ENCODE data around the gene CCDC102A. TPM values are rescaled to one million over a fixed set of nuclear protein-coding genes. Genes with fewer than 3 reads are reported as not detected.

Gene CCDC102A
- total and polyA plus RNA-seq, 2 of the 13 experiments (the other 11 are each of a cell fraction or from before 2014, with no cell fraction given): 2.1 to 2.8 TPM

DNA sequence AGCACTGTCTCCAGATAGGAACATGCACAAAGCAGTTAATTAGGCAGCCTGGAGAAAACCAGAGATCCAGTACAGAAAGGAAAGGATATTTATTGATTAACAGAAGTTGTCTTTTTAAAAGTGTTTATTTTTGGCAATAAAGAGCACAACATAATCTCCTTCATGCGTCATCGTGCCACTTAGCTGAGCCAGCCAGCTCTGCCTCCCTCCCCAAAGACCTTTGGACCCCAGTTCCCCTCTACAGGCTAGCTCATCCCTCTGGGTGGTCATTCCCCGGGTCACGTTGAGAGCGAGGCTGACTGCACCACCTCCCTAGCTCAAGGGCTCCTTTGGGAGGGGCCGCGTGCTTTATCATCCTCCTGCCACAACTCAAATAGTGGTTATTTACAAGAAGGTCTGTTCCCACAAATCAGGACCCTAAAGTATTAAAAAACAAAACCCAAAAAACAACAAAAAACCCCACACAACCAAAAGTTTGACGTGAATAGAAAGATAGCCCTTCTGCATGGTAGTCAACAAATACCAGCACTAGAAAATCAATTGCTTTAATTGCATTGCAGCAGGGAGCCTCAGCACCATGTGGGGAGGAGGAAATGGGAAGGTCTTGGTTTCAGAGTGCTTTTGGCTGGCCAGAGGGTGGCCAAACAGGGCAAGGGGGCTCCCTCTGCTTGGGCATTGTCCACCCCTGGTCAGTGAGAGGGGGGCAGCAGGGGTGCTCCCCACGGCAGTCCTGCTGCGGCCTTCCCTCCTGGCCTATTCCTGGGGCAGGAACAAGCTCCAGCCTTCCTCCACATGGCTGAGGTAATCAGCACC, 64.3 kb downstream of the CCDC102A start (continued):
- TF ChIP-seq, protein P1, sequence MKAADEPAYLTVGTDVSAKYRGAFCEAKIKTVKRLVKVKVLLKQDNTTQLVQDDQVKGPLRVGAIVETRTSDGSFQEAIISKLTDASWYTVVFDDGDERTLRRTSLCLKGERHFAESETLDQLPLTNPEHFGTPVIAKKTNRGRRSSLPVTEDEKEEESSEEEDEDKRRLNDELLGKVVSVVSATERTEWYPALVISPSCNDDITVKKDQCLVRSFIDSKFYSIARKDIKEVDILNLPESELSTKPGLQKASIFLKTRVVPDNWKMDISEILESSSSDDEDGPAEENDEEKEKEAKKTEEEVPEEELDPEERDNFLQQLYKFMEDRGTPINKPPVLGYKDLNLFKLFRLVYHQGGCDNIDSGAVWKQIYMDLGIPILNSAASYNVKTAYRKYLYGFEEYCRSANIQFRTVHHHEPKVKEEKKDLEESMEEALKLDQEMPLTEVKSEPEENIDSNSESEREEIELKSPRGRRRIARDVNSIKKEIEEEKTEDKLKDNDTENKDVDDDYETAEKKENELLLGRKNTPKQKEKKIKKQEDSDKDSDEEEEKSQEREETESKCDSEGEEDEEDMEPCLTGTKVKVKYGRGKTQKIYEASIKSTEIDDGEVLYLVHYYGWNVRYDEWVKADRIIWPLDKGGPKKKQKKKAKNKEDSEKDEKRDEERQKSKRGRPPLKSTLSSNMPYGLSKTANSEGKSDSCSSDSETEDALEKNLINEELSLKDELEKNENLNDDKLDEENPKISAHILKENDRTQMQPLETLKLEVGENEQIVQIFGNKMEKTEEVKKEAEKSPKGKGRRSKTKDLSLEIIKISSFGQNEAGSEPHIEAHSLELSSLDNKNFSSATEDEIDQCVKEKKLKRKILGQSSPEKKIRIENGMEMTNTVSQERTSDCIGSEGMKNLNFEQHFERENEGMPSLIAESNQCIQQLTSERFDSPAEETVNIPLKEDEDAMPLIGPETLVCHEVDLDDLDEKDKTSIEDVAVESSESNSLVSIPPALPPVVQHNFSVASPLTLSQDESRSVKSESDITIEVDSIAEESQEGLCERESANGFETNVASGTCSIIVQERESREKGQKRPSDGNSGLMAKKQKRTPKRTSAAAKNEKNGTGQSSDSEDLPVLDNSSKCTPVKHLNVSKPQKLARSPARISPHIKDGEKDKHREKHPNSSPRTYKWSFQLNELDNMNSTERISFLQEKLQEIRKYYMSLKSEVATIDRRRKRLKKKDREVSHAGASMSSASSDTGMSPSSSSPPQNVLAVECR (CRISPR knock-in tag; IDR thresholded peaks at IDR 0.05; ENCODE audit: borderline replicate concordance): no peak; the same call in 1 of the 2 replicates
- TF ChIP-seq ZNF780A (CRISPR knock-in tag; IDR thresholded peaks at IDR 0.05) (no peak), ZNF567 (CRISPR knock-in tag; IDR thresholded peaks at IDR 0.05; ENCODE audit: borderline replicate concordance) (no peak), ZFP37 (CRISPR knock-in tag; IDR thresholded peaks at IDR 0.05; ENCODE audit: borderline replicate concordance) (0 out of 2 replicates have a peak, but pooled peaks have one; percentile 65), SNAPC2 (CRISPR knock-in tag; IDR thresholded peaks at IDR 0.05) (no peak), NFE2L1 (CRISPR knock-in tag; IDR thresholded peaks at IDR 0.05; ENCODE audit: borderline replicate concordance) (no peak), MED1 (CRISPR knock-in tag; IDR thresholded peaks at IDR 0.05) (peak; percentile 91), SOX13 (IDR thresholded peaks at IDR 0.05) (no peak), SOX13 (CRISPR knock-in tag; conservative IDR thresholded peaks at IDR 0.05 in 1 of 2, IDR thresholded peaks at IDR 0.05 in 1 of 2) (peak; percentile 58 to 59; a peak in 2 of 4 replicates), ZSCAN29 (CRISPR knock-in tag; conservative IDR thresholded peaks at IDR 0.05) (no peak)
- TF ChIP-seq, protein P2, sequence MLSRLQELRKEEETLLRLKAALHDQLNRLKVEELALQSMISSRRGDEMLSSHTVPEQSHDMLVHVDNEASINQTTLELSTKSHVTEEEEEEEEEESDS (CRISPR knock-in tag; IDR thresholded peaks at IDR 0.05; ENCODE audit: borderline replicate concordance): no peak
- TF ChIP-seq, protein P3, sequence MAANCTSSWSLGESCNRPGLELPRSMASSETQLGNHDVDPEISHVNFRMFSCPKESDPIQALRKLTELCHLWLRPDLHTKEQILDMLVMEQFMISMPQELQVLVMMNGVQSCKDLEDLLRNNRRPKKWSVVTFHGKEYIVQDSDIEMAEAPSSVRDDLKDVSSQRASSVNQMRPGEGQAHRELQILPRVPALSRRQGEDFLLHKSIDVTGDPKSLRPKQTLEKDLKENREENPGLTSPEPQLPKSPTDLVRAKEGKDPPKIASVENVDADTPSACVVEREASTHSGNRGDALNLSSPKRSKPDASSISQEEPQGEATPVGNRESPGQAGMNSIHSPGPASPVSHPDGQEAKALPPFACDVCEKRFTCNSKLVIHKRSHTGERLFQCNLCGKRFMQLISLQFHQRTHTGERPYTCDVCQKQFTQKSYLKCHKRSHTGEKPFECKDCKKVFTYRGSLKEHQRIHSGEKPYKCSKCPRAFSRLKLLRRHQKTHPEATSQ (CRISPR knock-in tag; IDR thresholded peaks at IDR 0.05; ENCODE audit: borderline replicate concordance): no peak
- TF ChIP-seq, protein P4, sequence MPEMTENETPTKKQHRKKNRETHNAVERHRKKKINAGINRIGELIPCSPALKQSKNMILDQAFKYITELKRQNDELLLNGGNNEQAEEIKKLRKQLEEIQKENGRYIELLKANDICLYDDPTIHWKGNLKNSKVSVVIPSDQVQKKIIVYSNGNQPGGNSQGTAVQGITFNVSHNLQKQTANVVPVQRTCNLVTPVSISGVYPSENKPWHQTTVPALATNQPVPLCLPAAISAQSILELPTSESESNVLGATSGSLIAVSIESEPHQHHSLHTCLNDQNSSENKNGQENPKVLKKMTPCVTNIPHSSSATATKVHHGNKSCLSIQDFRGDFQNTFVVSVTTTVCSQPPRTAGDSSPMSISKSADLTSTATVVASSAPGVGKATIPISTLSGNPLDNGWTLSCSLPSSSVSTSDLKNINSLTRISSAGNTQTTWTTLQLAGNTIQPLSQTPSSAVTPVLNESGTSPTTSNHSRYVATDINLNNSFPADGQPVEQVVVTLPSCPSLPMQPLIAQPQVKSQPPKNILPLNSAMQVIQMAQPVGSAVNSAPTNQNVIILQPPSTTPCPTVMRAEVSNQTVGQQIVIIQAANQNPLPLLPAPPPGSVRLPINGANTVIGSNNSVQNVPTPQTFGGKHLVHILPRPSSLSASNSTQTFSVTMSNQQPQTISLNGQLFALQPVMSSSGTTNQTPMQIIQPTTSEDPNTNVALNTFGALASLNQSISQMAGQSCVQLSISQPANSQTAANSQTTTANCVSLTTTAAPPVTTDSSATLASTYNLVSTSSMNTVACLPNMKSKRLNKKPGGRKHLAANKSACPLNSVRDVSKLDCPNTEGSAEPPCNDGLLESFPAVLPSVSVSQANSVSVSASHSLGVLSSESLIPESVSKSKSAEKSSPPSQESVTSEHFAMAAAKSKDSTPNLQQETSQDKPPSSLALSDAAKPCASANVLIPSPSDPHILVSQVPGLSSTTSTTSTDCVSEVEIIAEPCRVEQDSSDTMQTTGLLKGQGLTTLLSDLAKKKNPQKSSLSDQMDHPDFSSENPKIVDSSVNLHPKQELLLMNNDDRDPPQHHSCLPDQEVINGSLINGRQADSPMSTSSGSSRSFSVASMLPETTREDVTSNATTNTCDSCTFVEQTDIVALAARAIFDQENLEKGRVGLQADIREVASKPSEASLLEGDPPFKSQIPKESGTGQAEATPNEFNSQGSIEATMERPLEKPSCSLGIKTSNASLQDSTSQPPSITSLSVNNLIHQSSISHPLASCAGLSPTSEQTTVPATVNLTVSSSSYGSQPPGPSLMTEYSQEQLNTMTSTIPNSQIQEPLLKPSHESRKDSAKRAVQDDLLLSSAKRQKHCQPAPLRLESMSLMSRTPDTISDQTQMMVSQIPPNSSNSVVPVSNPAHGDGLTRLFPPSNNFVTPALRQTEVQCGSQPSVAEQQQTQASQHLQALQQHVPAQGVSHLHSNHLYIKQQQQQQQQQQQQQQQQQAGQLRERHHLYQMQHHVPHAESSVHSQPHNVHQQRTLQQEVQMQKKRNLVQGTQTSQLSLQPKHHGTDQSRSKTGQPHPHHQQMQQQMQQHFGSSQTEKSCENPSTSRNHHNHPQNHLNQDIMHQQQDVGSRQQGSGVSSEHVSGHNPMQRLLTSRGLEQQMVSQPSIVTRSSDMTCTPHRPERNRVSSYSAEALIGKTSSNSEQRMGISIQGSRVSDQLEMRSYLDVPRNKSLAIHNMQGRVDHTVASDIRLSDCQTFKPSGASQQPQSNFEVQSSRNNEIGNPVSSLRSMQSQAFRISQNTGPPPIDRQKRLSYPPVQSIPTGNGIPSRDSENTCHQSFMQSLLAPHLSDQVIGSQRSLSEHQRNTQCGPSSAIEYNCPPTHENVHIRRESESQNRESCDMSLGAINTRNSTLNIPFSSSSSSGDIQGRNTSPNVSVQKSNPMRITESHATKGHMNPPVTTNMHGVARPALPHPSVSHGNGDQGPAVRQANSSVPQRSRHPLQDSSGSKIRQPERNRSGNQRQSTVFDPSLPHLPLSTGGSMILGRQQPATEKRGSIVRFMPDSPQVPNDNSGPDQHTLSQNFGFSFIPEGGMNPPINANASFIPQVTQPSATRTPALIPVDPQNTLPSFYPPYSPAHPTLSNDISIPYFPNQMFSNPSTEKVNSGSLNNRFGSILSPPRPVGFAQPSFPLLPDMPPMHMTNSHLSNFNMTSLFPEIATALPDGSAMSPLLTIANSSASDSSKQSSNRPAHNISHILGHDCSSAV (CRISPR knock-in tag; IDR thresholded peaks at IDR 0.05; ENCODE audit: borderline replicate concordance): no peak

Measured in HepG2 (cell line).